MG63 (cell line): Measurements from ENCODE around the gene SVBP. TPM values are rescaled to one million over a fixed set of nuclear protein-coding genes. Genes with fewer than 3 reads are reported as not detected.

Source experiments
- DNase-seq: peaks from one replicate; pipeline ENCODE4 v3.0.0-alpha.2; 2020
- H3K27me3 ChIP-seq: fragments of 250-450 bp; sonication (Bioruptor Pico); 2 replicates; pipeline ENCODE4 v1.5.1; 2020; ENCODE audit warnings: mild to moderate bottlenecking, moderate library complexity
- H3K36me3 ChIP-seq: fragments of 250-450 bp; sonication (Bioruptor Pico); 2 replicates; pipeline ENCODE4 v1.5.1; 2020; ENCODE audit warnings: mild to moderate bottlenecking, moderate library complexity
- H3K4me3 ChIP-seq: fragments of 250-450 bp; sonication (Bioruptor Pico); 2 replicates; pipeline ENCODE4 v1.5.1; 2020; ENCODE audit warnings: mild to moderate bottlenecking, moderate library complexity
- H3K9me3 ChIP-seq: fragments of 250-450 bp; sonication (Bioruptor Pico); 2 replicates; pipeline ENCODE4 v1.5.1; 2020; ENCODE audit warnings: mild to moderate bottlenecking, moderate library complexity
- total RNA-seq: library from RNA; depleted of rRNA; stranded (reverse); fragments of >200 nt; shearing (Covaris generic); gene quantifications from 2 replicates; pipeline ENCODE4 v1.2.3, GENCODE V29; 2014; ENCODE audit warnings: low replicate concordance; rRNA removed

The SVBP gene
- total RNA-seq, 1 experiment from 2014 or later = 9.0 TPM

DNA sequence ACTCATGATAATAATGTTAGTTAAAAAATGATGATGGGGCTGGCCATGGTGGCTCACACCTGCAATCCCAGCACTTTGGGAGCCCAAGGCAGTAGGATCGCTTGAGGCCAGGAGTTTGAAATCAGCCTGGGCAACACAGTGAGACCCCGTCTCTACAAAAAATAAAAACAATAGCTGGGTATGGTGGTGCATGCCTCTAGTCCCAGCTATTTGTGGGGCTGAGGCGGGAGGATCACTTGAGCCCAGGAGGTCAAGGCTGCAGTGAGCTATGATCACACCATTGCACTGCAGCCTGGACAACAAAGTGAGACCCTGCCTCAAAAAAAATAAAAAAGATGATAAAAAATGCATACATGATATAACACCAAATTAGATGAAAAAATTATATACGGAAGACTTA, 55.6 kb downstream of the SVBP start:
- Histone ChIP-seq H3K9me3 (no peaks in the 10 kb centered on the region), H3K36me3 (peaks cover 39% of the 10 kb centered on the region), H3K27me3 (no peaks in the 10 kb centered on the region), H3K4me3 (no peak overlapping the region)
- no peak for DNase-seq

DNA sequence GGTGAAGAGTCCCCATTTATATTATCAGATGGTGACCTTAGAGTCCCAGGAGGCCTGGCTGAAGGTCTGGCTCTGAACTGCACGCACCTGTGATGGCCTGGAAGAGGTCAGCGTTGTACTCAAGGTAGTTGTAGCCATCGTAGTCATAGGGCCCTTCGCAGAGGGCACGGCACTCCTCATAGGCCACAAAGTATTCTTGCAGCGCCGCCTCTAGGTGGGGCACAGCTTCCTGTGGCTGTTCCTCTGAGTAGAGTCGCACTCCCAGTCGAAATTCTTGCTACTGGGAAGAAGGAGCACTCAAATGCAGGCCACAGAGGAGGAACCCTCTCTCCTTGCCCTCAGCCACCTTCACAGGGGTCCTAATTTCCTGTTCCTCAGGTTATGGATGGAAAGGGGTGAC, 58.1 kb downstream of the SVBP start:
- no peak for DNase-seq
- Histone ChIP-seq H3K4me3 (no peak overlapping the region), H3K27me3 (no peaks in the 10 kb centered on the region), H3K9me3 (no peaks in the 10 kb centered on the region), H3K36me3 (peaks cover 61% of the 10 kb centered on the region)

DNA sequence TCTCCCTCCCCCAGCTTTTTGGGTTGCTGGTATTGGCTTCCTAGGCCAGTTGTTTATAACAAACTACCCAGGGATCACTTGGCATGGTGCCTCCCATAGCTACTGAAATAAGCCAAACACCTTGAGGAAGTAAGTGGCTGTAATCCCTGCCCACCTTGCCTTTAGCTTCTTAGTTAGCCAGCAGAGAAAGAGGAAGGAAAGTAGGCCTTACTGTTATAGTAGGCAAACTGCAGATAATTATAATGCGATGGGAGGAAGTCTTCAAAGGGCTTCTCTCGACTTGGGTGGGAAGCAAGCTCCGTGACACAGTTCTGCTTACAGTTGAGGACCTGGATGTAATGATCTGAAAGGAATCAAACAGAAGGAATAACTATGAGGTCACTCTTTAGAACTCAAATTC, 58.6 kb downstream of the SVBP start:
- DNase-seq = no peak
- Histone ChIP-seq H3K36me3 (peaks cover 66% of the 10 kb centered on the region), H3K4me3 (no peak overlapping the region), H3K9me3 (no peaks in the 10 kb centered on the region), H3K27me3 (no peaks in the 10 kb centered on the region)

DNA sequence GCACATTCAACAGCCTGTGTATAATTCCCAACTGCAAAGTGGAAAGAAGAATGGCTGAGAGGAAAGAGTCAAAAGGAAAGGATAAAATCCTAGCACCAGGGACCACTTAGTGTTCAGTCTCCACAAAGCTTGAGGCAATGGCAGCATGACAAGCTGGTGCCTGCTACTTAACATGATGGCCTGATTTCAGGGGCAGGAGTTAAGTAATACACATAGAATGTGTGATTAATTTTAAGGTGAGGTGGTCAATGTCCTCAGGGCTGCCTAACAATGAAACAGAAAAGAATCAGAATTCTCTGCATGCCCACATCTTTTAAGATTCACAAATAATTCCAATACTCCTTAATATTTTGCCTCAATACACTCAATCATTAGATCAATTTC, 59.3 kb downstream of the SVBP start:
- Histone ChIP-seq H3K4me3 (no peak overlapping the region), H3K27me3 (no peaks in the 10 kb centered on the region), H3K9me3 (no peaks in the 10 kb centered on the region), H3K36me3 (peaks cover 74% of the 10 kb centered on the region)
- DNase-seq = no peak

Other genes starting within 250 kb of the SVBP start
- gene PPIH, start 159.0 kb downstream of the SVBP start, total RNA-seq = 79.5 and 110 TPM in 2 replicates
- gene YBX1, start 135.0 kb downstream of the SVBP start, total RNA-seq = 1,830 and 1,912 TPM in 2 replicates
- 0.99 TPM in 1 of 2 replicates, not detected in the other for gene CLDN19, start 77.2 kb downstream of the SVBP start, total RNA-seq
- gene P3H1, start 50.4 kb downstream of the SVBP start, total RNA-seq = 32.4 and 37.3 TPM in 2 replicates
- gene C1orf50, start 50.1 kb downstream of the SVBP start, total RNA-seq = 1.3 and 2.0 TPM in 2 replicates
- gene TMEM269, start 32.4 kb downstream of the SVBP start, total RNA-seq = 0.16 and 0.42 TPM in 2 replicates
- gene ERMAP, start 275 bp downstream of the SVBP start, total RNA-seq = 10.3 and 15.3 TPM in 2 replicates
- gene ZNF691, start 29.2 kb upstream of the SVBP start, total RNA-seq = 6.9 and 10.3 TPM in 2 replicates
- 70.3 and 127 TPM in 2 replicates for gene SLC2A1, start 141.5 kb upstream of the SVBP start, total RNA-seq